DOHH2 (cell line): ENCODE measurements around the gene UBTD1.
"Not testable (repeated sequence)": the region's sequence is repeated elsewhere in the genome, so short reads cannot be mapped to it uniquely, and the experiment has no call there.

Experiments
- CTCF ChIP-seq: fragments of 200-600 bp; sonication (generic); IDR thresholded peaks from one replicate; pipeline ENCODE4 v1.5.1; 2014; ENCODE audit warnings: antibody characterized with exemption, mild to moderate bottlenecking, low read depth, low read length; ENCODE audit not compliant: poor library complexity, severe bottlenecking
- EZH2phosphoT487 ChIP-seq: fragments of 200-600 bp; sonication (generic); IDR thresholded peaks from 2 replicates; pipeline ENCODE4 v1.6.1; 2017; ENCODE audit warnings: borderline replicate concordance, mild to moderate bottlenecking, antibody characterized with exemption, low read length, moderate library complexity, mixed read lengths

GRCh38 chr10:97528876-97529275 lies 30.2 kb downstream of the UBTD1 start:
- not testable (repeated sequence) for TF ChIP-seq CTCF, EZH2phosphoT487
